LoVo (cell line): ENCODE data around the gene ACOT7.

Source experiments
- DNase-seq: peaks from one replicate; pipeline ENCODE4 v3.0.0-alpha.2; 2016; ENCODE audit warnings: low spot score

The ACOT7 gene

DNA sequence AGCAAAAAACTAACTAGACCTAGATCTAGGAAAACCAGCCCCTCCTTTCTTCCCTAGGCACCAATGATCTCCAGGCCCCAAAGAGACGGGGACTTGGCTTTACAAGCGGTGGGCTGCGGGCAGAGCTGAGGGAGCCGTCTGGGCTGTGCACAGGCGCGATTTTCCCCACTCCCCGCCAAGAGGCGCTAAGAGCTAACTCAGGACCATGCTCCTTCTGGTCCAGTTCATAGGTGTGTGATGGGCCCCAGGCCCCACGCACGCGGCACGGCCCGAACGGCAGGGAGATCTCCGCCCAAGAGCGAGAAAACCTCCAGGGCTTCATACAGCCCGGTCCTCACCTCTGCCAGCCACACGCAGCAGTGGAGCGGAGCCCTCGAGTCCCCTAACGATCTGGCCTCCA lies 125.2 kb downstream of the ACOT7 start:
- DNase-seq: no peak

DNA sequence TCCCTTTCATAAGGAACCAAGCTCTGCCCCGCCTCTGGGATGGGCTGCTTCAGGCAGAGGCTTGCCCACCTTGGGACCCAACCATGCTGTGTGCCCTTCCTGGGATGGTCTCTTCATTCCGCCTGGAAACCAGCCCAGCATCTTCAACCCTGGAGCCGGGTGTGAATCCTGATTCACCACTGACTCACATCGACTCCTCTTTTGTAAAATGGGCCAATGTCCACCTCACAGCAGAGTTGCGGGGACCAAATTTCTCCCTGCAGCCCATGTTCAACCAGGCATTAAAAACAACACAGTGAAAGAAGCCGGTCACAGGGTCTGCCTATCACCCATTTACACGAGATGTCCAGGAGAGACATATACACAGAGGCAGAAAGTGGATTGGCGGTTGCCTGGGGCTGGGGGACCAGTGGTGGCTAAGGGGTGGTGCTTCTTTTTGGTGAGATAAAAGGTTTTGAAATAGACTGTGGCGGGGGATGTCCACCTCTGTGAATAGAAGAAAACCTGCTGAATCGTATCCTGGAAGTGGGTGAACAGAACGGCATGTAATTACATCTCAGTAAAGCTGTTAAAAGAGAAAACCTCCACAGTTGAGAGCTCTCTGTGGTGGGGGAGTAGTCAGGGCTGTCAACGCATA lies 125.8 kb downstream of the ACOT7 start:
- no peak for DNase-seq

DNA sequence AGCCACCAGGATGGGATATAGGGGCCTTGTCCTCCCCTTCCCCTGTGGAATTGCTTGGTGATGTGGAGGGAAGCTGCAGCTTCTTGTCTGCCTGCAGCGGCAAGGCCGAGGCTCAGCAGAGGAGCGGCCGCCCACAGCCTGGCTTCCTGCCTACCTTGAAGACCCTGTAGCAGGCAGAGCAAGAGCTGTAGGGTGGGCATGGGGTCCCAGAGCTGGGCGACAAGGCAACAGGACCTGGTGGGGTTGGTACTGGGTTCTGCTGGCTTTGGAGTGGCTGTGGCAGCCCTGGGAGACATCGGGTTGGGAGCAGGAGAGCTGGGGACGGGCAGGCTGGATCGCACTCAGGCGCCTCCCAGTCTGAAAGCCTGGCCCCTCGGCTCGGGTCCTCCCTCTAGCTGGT lies 126.9 kb downstream of the ACOT7 start:
- DNase-seq: no peak

DNA sequence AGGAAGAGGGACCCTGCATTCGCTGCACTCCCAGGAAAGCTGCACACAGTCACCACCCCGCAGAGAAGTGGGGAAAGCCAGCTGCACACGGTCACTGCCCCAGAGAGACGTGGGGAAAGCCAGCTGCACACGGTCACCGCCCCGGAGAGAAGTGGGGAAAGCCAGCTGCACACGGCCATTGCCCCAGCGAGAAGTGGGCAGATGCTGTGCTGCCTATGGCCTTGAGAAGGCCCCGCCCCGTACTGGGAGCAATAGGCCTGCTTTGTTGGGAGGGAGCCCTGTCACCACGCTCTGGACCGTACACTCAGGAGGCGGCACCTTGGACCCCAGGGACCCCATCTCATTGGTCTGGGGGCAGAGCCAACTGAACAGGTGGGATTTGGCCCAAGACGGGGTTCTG lies 128.4 kb downstream of the ACOT7 start:
- no peak for DNase-seq

DNA sequence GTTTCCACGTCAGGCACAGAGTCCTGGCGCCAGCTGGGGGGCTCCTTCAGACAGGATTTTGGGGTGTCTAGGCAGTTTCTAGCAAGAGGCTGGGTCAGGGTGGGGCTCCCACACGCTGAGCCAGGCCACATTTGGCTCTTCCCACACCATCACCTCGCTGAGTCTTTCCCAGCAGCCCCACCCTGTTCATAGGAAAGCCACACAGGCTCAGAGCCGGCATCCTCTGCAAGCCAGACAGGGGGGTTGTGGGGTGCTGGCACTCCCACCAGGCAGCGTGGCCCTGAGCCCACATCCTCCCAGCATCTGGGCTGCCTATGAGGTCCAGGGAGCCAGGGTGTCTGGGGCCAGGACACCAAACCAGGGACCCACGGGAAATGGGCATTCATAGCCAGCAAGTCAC lies 129.9 kb downstream of the ACOT7 start:
- DNase-seq: no peak

DNA sequence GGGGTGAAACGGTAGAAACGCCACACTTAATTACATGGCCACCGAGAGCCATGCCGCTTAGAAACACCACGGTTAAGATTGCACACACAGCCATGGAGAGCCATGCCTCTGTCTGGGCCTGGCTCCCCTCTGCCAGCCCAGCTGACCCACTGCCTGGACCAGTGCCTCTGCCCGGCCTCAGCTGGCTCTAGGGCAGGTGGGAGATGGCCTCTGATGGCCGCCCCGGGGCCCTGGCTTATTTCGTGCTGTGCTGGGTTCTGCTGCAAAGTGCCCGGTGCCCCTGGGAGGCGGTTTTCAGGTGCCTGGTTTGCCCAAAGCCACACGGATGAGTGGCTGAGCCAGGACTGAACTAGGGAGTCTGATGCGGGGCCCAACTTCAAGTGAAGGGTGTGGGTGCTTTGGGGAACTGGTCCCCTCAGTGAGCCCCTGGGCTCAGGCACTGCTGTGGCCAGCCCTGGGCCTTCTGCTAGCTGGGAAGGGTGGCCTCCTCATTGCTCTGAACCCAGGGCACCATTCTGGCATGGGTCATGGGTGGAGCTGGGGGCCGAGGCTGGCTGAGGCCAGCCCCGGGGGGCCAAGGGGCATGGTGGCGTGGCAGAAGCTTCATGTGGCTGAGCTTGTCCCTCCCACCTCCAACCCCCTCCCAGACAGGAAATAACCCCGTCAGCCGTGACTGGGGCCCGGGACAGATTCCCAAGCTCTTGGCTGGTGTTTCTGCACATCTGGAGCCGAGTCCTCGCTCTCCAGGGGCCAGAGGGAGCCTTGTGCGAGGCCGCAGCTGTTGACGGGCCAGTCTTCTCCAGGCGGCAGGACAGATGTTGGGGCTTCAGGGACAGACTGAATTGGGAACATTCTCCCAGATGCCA lies 130.8 kb downstream of the ACOT7 start:
- DNase-seq: no peak

DNA sequence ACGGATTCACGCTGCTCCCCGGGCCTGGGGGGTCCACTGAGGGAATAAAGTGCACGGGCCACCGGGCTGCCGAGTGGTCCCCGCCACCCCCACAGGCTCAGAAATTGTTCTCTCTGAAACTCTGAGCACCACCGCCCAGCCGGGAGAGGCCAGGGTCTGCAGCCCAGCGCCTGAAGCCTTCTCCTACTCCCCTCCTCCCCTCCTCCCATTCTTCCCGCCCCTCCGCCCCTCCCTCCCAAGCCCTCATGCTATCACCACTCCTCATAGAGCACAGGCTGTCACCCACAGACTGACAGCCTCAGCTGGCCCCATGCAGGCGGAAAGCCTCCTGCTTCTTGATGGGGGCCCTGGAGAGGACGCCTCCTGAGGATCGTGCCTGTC lies 132.0 kb downstream of the ACOT7 start:
- DNase-seq: no peak

DNA sequence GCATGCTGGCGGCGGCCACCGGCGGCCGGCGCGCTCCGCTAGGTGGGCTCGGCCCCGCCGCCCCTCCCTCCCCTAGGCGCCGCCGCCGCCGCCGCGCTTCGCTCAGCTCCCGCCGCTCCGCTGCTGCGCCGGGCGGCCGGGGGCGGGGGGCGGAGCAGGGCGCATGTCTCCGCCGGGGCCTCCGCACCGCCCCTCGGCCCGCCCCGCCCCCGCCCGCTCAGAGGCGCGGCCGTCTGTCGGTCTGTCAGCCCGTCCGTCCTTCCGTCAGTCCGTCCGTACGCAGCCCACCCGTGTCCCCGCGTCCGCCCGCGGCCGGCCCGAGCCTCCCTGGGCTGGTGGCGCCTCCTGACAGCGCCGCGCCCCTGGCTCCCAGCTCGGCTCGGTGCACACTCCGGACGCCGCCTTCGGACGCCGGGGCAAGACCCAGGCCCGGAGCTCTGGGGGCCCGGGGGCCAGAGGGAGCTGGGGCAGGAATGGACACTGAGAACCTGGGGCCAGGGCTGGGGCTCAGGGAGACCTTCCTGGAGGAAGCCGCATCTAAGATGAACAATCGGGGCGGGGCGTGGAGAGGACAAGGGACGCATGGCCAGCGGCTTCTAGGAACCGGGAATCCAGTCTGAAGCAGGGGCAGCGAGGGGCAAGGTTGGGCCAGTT lies 132.5 kb downstream of the ACOT7 start, which contains the start of gene GPR153:
Gene GPR153, minus strand, starts transcription at position 138 of the 654 bp plus-strand sequence. CDS start 6,193 bp downstream, outside the sequence.
- peak; percentile 47 for DNase-seq

DNA sequence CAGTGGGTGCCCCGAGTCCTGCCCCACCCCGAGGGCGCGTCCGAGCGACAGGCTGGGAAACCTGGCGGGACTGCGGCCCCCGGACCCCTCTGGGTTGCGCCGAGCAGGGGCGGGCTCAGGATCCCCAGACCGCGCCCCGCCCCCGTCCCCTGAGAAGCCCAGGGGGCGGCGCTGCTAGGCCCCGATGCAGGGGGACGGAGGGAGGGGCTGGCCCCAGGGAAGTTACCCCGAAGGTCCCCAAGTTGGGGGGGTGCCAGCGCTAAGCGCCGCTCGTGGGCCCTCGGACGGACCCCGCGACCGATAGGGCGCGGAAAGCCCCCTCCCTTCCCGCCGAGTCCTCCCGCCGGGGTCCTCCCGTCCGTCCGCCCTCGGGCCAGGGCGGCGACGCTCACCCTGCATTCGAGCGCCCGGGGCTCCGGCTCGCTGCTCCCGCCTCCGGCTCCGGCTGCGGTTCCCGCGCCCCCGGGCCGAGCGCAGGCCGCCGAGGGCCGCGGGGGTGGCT lies 133.1 kb downstream of the ACOT7 start:
- no peak for DNase-seq

DNA sequence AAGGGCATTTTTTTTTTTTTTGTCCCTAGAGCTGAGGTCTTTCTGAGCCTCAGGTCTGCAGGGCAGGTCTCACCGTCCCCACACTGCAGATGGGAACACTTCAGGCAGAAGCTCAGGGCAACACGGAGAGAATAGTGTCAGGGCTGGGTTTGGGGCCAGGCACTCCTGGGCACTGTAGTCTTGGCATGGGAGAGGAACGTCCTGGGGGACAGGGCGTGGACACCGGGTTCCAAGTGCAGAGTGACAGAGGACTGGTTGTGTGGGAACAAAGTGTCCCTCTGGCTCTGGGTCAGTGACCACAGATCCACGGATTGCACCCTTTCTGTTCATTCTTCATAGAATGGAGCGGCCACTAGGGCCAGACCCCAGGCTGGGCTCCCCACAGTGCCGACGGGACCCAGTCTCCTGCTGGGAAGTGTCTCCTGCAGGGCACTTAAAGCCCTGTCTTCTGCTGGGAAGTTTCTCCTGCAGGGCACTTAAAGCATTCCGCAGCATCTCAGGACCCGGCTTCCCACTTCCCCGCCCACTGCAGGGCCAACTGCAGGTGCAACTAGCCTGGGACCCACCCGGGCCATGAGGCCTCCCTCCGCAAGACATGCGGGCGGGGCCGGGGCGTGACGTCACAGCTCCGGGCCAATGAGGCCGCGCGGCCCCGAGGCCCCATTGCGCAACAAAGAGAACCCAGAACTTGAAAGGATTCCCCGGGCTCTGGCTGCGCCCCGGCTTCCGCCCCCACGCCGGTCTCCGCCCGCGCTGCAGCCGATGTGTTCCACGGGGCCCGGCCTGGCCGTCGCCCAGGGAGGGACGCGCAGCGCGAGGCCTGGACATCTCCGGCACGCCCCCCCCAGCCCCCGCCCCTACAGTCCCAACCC lies 133.8 kb downstream of the ACOT7 start:
- DNase-seq: peak; percentile 76

DNA sequence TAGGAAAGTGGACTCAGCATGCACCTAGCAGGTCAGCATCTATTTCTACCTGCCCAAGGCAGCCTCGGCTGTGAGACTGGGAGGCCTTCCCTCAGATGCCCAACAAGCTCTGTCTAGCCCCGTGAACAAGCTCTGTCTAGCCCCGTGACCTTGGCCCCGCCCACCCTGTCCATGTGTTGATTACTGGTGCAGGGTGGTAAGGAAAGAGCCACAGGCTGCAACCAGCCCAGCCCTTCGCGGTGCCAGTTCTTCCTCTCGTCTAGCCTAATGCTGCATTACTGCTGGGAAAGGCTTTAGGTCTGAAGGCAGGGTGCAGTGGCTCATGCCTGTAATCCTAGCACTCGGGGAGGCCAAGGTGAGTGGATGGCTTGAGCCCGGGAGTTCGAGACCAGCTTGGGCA lies 134.9 kb downstream of the ACOT7 start:
- DNase-seq: no peak

DNA sequence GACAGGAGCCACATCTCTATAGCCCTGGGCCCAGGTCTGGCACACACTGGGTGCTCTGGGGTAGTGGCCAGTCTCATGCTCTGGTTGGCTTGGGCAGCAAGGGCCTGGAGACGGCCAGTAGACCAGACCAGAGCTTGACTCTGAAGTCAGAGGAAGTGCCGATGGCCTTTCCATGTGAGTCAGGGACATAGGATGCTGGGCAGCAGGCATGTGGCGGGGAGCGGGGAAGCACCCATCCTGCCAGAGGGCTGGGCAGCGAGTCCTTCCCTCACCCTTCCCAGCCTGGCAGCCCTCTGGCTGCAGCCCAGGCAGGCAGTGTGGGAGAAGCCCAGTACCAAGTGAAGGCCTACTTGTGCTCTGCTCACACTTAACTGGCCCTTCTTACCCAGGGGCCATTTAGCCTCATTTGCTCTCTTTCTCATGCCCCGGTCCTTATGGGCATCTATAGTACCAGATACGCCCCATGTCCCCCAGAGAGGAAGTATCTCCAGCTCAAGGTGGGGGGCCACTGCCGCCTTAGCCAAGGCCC lies 136.0 kb downstream of the ACOT7 start:
- DNase-seq: no peak

DNA sequence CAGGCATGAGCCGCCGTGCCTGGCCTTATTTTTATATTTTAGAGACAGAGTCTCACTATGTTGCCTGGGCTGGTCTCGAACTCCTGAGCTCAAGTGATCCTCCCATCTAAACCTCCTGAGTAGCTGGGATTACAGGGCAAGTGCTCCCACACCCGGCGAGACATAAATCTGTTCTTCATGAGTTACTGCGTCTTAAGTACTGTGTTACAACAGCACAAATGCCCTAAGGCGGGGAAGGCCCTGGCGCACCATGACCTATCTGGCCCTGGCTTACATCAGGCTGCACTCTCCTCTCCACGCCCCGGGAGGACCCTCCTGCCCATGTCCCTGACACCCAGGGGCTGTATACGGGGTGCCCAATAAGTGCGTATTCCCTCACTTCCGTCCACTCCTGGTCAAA lies 136.9 kb downstream of the ACOT7 start:
- DNase-seq: no peak

DNA sequence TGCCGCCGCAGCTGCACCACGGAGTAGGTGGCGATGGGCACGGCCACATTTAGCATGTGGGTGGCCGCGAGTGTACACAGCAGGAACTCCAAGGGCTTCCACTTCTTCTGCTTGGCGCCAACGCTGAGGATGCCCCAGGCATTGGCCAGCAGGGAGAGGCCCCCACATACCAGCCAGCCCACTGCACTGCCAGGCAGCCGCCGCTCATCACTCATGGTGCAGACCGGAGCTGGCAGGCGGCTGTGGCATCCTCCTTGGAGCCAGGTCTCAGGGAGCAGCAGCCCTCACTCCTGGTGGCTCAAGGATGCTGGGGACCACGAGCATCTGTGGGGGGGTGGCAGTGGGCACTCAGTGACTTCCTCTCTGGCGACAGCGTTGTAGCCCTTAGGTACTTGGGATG lies 138.9 kb downstream of the ACOT7 start:
- no peak for DNase-seq

DNA sequence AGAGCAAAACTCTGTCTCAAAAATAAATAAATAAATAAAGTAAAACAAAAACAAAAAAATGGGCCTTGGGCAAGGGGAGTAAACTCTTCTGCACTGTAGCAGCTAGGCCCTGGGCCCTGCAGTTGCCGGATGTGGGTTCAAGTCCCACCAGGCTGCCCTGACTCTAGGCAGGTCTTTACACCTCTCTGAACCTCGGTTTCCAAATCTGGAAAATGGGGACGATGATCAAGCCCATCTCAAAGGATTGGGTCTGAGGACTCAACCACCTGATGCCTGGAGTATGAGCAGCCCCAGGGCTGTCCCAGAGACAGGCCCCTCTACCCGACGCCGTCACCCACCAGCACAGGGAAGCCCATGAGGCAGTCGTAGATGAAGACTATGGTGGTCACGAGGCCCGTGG lies 140.2 kb downstream of the ACOT7 start:
- DNase-seq: no peak

DNA sequence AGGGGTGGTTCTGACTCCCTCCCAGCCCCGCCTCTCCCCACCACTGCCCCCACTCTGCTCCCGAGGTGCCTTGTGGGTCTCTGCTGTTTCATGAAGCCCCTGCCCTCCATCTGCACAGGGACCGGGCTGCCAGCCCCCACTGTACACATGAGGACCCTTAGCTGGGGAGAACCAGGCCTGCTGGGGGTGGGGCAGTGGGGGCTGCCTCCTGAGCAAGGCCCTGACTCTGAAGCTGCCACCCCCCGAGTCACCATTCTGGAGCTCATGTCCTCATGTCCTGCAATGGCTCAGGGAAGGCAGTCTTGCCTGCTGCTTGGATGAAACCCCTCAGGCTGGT lies 141.2 kb downstream of the ACOT7 start:
- DNase-seq: no peak

DNA sequence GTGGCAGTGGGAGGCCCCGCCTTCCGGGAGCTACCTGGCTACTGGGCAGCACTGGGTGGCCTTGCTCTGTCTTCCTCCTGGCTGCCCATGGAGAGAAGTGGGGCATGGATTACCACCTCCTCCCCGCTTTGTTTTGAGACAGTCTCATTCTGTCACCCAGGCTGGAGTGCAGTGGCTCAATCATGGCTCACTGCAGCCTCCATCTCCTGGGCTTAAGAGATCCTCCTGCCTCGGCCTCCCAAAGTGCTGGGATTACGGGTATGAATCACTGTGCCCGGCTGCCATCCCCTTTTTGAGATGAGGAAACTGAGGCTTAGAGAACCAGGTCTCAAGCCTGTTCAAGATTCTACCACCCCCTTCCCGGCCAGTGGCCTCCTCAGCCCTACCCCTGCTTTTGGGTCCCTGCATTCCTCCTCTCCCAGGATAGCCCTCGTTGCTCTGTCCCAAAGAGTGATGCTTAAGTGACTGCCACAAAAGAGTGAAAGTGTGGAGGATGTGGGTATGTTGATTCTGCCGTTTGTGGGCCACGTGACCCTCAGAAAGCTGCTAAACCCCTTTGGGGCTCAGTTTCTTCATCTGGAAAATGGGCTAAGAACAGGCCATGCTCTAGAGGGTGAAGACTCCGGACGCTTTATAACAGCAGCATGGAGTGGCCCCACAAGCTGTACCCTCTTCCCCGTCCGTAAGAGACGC lies 141.7 kb downstream of the ACOT7 start:
- DNase-seq: no peak

DNA sequence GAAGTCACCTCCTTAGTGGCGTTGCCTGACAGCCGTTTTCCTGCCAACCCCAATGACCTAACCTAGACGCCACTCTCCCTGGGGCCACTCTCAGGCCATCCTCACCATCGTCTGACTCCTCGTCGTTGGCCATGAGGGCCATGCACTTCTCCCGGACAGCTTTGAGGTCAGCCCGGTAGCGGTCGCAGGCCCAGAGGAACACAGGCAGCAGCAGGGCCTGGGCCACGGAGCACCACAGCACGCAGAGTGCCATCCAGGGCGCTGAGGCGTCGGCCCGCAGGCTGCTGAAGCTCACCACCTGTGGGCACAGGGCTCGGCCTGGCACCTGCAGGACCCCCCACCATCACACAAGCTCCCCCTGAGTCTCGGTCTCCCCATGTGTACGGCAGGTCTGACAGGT lies 142.3 kb downstream of the ACOT7 start:
- DNase-seq: no peak

DNA sequence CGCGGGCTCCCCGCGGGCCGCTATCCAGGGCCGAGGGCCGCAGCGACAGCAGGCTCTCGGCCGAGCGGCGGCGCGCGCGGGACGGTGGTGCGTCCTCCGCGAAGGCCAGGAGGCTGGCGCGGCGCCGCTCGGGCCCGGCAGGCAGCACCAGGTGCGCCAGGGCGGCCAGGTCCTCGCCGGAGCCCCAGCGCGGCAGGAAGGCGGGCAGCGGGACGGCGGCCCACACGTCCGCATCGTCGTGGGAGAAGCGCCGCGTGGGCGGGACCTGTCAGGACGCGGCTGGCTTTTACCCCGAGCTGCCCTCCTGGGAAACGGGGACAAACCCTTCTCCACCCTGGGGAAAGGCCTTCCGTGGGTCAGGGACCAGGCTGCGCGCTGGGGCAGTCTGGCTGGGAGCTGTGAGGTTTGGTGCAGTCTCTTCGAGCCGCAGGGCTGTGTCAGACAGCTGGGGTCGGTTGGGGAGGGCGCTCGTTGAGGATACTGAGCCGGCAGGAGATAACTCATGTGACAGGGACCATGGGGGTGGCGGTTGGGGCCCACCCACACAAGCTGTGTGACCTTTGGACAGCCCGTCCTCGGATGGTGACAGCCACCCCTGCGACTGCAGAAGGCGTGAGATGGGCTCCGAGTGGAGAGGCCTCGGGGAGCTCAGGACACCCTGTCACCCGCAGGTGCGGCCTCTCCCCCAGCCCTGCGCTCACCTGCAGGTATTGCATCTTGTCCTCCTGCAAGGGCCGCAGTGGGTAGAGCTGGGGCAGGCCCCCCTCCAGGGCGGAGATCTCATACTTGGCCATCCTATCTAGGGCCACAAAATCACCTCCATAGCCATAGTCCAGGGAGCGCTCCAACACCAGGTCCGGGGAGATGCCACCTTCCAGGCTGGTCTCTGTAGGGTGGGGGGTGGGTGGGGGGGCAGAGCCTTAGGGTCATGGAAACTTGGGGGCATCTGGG lies 143.6 kb downstream of the ACOT7 start:
- no peak for DNase-seq
